Vagina (tissue), 2 donors: ENCODE measurements around the gene GPC4. TPM values are rescaled to one million over a fixed set of nuclear protein-coding genes. Genes with fewer than 3 reads are reported as not detected.

ENCODE experiments used
- DNase-seq, 2 donors: peaks; one replicate each; pipeline ENCODE4 v3.0.0-alpha.2; 2017; ENCODE audit errors: extremely low spot score in 2 of 2
- H3K27ac ChIP-seq: fragments of 200-600 bp; sonication (generic); one replicate; pipeline ENCODE4 v1.5.1; 2019
- H3K27me3 ChIP-seq: fragments of 200-600 bp; sonication (generic); one replicate; pipeline ENCODE4 v1.5.1; 2019
- H3K36me3 ChIP-seq, 2 donors: fragments of 200-600 bp; sonication (generic); one replicate each; pipeline ENCODE4 v1.5.1; 2017 to 2019
- H3K4me1 ChIP-seq: fragments of 200-600 bp; sonication (generic); one replicate; pipeline ENCODE4 v1.5.1; 2019
- H3K4me3 ChIP-seq, 2 donors: fragments of 200-600 bp; sonication (generic); 1 replicate in 1 of 2; 2 replicates in 1 of 2; pipeline ENCODE4 v1.5.1; 2016 to 2019
- H3K9me3 ChIP-seq: fragments of 200-600 bp; sonication (generic); one replicate; pipeline ENCODE4 v1.5.1; 2019
- CTCF ChIP-seq, 3 experiments: fragments of 450-650 bp in 2 of 3; fragments of 200-600 bp in 1 of 3; sonication (generic) in 1 of 3; IDR thresholded peaks; one replicate each; pipeline ENCODE4 v1.5.1; 2017 to 2019; ENCODE audit warnings: antibody characterized with exemption in 3 of 3, mild to moderate bottlenecking in 2 of 3, moderate library complexity in 2 of 3
- POLR2A ChIP-seq, 2 donors: fragments of 450-650 bp; IDR thresholded peaks; one replicate each; pipeline ENCODE4 v1.6.1; 2017; ENCODE audit warnings: antibody characterized with exemption in 2 of 2, mild to moderate bottlenecking in 2 of 2, moderate library complexity in 2 of 2
- POLR2AphosphoS5 ChIP-seq, 2 donors: sonication (generic); formaldehyde crosslinking; IDR thresholded peaks; one replicate each; pipeline ENCODE4 v1.9.0; 2017; ENCODE audit warnings: antibody characterized with exemption in 2 of 2, mild to moderate bottlenecking in 2 of 2, low read depth in 1 of 2; ENCODE audit not compliant: insufficient read depth in 1 of 2
- intact Hi-C: fragments of 100-400 bp; cut with DNase I; formaldehyde crosslinking; loops from one replicate; pipeline ENCODE4 v1.15.1; 2023
- total RNA-seq: library from RNA; depleted of rRNA; stranded (reverse); fragments of >200 nt; gene quantifications from one replicate; pipeline ENCODE4 v1.2.3, GENCODE V29; 2016

The GPC4 gene
- total RNA-seq, 1 donor from 2014 or later, result 7.6 TPM

GRCh38 chrX:133335027-133335426 lies 80.3 kb downstream of the GPC4 start:
- peak in 1 of 3 experiments; percentile 21 for TF ChIP-seq CTCF (IDR thresholded peaks at IDR 0.05)
- TF ChIP-seq POLR2A (IDR thresholded peaks at IDR 0.05), result no peak
- no peak for TF ChIP-seq POLR2AphosphoS5 (IDR thresholded peaks at IDR 0.05; ENCODE audit: insufficient read depth in 1 of 2, low read depth in 1 of 2)
- Histone ChIP-seq H3K27ac (no peak overlapping the region), H3K9me3 (no peaks in the 10 kb centered on the region), H3K36me3 (no peaks in the 10 kb centered on the region), H3K27me3 (no peaks in the 10 kb centered on the region), H3K4me3 (no peak overlapping the region), H3K4me1 (no peaks in the 10 kb centered on the region)
- no peak for DNase-seq
- intact Hi-C loops, result no loop called here

GRCh38 chrX:133333154-133333750 lies 82.0 kb downstream of the GPC4 start:
- intact Hi-C loops, result no loop called here
- Histone ChIP-seq H3K27ac (no peak overlapping the region), H3K36me3 (no peaks in the 10 kb centered on the region)

GRCh38 chrX:133332737-133333136 lies 82.6 kb downstream of the GPC4 start:
- Histone ChIP-seq H3K4me3 (no peak overlapping the region), H3K4me1 (no peaks in the 10 kb centered on the region), H3K36me3 (no peaks in the 10 kb centered on the region), H3K9me3 (no peaks in the 10 kb centered on the region), H3K27me3 (no peaks in the 10 kb centered on the region), H3K27ac (no peak overlapping the region)
- no peak for TF ChIP-seq CTCF (IDR thresholded peaks at IDR 0.05)
- no peak for TF ChIP-seq POLR2A (IDR thresholded peaks at IDR 0.05)
- TF ChIP-seq POLR2AphosphoS5 (IDR thresholded peaks at IDR 0.05; ENCODE audit: insufficient read depth in 1 of 2, low read depth in 1 of 2), result no peak
- DNase-seq, result no peak
- intact Hi-C loops, result no loop called here

More at GRCh38 chrX:133333154-133333750, 82.0 kb downstream of the GPC4 start:
- no peaks in the 10 kb centered on the region for H3K27me3 ChIP-seq
- H3K4me3 ChIP-seq, result no peak overlapping the region
- H3K4me1 ChIP-seq, result no peaks in the 10 kb centered on the region
- TF ChIP-seq POLR2A (IDR thresholded peaks at IDR 0.05), result no peak
- no peak for DNase-seq
- H3K9me3 ChIP-seq, result no peaks in the 10 kb centered on the region

GRCh38 chrX:133330956-133331355 lies 84.3 kb downstream of the GPC4 start:
- no peak overlapping the region for H3K27ac ChIP-seq
- no peaks in the 10 kb centered on the region for H3K27me3 ChIP-seq
- H3K9me3 ChIP-seq, result no peaks in the 10 kb centered on the region
- TF ChIP-seq POLR2AphosphoS5 (IDR thresholded peaks at IDR 0.05; ENCODE audit: insufficient read depth in 1 of 2, low read depth in 1 of 2) (no peak), CTCF (IDR thresholded peaks at IDR 0.05) (no peak), POLR2A (IDR thresholded peaks at IDR 0.05) (no peak)
- no peaks in the 10 kb centered on the region for H3K4me1 ChIP-seq
- no peaks in the 10 kb centered on the region for H3K36me3 ChIP-seq
- intact Hi-C loops, result no loop called here
- H3K4me3 ChIP-seq, result no peak overlapping the region
- DNase-seq, result no peak

GRCh38 chrX:133325422-133325821 lies 89.9 kb downstream of the GPC4 start:
- Histone ChIP-seq H3K27ac (no peak overlapping the region), H3K27me3 (no peaks in the 10 kb centered on the region), H3K36me3 (no peaks in the 10 kb centered on the region), H3K9me3 (no peaks in the 10 kb centered on the region), H3K4me1 (no peaks in the 10 kb centered on the region), H3K4me3 (no peak overlapping the region)
- intact Hi-C loops, result no loop called here
- DNase-seq, result no peak
- TF ChIP-seq POLR2A (IDR thresholded peaks at IDR 0.05) (no peak), POLR2AphosphoS5 (IDR thresholded peaks at IDR 0.05; ENCODE audit: insufficient read depth in 1 of 2, low read depth in 1 of 2) (no peak), CTCF (IDR thresholded peaks at IDR 0.05) (no peak)
